Osteocyte (in vitro differentiated cells): ENCODE results near the gene LRFN4. TPM values are rescaled to one million over a fixed set of nuclear protein-coding genes. Genes with fewer than 3 reads are reported as not detected.

ENCODE experiments used
- DNase-seq: peaks from one replicate; pipeline ENCODE4 v3.0.0; 2021; ENCODE audit warnings: mixed read lengths; ENCODE audit not compliant: unreplicated experiment; ENCODE audit errors: extremely low spot score
- H3K27ac Mint-ChIP-seq: one replicate; pipeline ENCODE4 v1.8.0; 2021; ENCODE audit warnings: mild to moderate bottlenecking, mixed read lengths; ENCODE audit not compliant: unreplicated experiment
- H3K27me3 Mint-ChIP-seq: one replicate; pipeline ENCODE4 v1.8.0; 2021; ENCODE audit warnings: mixed read lengths; ENCODE audit not compliant: unreplicated experiment
- H3K36me3 Mint-ChIP-seq: one replicate; pipeline ENCODE4 v1.8.0; 2021; ENCODE audit warnings: mixed read lengths; ENCODE audit not compliant: unreplicated experiment
- H3K4me1 Mint-ChIP-seq: one replicate; pipeline ENCODE4 v1.8.0; 2021; ENCODE audit warnings: mixed read lengths; ENCODE audit not compliant: unreplicated experiment
- H3K4me3 Mint-ChIP-seq: one replicate; pipeline ENCODE4 v1.8.0; 2021; ENCODE audit warnings: mild to moderate bottlenecking, moderate library complexity, mixed read lengths; ENCODE audit not compliant: unreplicated experiment
- H3K9me3 Mint-ChIP-seq: one replicate; pipeline ENCODE4 v1.8.0; 2021; ENCODE audit warnings: mixed read lengths; ENCODE audit not compliant: unreplicated experiment
- total RNA-seq: library from RNA; stranded (reverse); gene quantifications from 2 replicates; pipeline ENCODE4 v1.2.1, GENCODE V29; 2021
- TF ChIP-seq, protein P1 (sequence below): fragments of 200-600 bp; sonication (generic); IDR thresholded peaks from 2 replicates; pipeline ENCODE4 v1.5.0; 2021; ENCODE audit warnings: antibody characterized with exemption, mild to moderate bottlenecking, moderate library complexity

Gene LRFN4
- total RNA-seq, 1 donor from 2014 or later, result 45.0 TPM

DNA sequence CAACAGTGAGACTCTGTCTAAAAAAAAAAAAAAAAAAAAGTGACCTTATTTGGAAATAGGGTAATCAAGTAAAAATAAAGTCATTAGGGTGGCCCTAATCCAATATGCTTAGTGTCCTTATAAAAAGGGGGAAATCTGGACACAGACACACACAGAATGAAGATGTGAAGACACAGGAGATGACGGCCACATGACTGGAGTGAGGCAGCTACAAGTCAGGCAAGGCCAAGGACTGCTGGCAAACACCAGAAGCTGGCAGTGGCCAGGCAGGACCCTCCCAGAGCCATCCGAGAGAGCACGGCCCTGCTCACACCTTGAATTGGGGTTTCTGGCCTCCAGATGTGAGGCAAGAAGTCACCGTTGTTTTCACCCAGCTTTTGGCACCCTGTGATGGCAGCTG is 28.6 kb downstream of the LRFN4 start:
- no peaks in the 10 kb centered on the region for H3K27me3 Mint-ChIP-seq
- H3K4me3 Mint-ChIP-seq, result no peak overlapping the region
- no peaks in the 10 kb centered on the region for H3K36me3 Mint-ChIP-seq
- TF ChIP-seq, protein P1, sequence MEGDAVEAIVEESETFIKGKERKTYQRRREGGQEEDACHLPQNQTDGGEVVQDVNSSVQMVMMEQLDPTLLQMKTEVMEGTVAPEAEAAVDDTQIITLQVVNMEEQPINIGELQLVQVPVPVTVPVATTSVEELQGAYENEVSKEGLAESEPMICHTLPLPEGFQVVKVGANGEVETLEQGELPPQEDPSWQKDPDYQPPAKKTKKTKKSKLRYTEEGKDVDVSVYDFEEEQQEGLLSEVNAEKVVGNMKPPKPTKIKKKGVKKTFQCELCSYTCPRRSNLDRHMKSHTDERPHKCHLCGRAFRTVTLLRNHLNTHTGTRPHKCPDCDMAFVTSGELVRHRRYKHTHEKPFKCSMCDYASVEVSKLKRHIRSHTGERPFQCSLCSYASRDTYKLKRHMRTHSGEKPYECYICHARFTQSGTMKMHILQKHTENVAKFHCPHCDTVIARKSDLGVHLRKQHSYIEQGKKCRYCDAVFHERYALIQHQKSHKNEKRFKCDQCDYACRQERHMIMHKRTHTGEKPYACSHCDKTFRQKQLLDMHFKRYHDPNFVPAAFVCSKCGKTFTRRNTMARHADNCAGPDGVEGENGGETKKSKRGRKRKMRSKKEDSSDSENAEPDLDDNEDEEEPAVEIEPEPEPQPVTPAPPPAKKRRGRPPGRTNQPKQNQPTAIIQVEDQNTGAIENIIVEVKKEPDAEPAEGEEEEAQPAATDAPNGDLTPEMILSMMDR, result no peak
- DNase-seq, result no peak
- H3K9me3 Mint-ChIP-seq, result no peaks in the 10 kb centered on the region
- H3K27ac Mint-ChIP-seq, result peak overlapping the region; percentile 80
- H3K4me1 Mint-ChIP-seq, result peaks cover 73% of the 10 kb centered on the region

DNA sequence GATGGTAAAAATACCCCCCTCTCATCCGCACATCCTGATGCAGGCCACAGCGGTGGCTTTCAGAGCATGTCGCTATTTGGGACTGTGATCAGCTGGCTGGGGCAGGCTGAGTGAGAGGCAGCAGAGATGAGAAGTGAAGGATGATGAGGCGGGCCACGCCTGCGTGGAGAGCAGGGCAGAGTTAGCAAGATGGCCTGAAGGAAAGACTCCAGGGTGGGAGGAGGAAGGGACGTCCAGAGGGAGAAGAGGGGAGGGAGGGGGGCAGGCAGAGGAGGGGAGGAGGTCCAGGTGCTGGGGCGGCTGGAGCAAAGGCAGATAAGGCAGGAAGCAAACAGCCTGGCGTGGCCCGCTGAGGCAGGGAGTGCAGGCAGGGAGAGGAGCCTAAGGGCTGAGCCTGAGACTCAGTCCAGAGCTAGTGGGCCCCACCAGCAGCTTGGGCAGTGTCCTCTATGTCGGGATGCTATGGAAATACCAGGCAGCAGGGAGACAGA is 29.1 kb downstream of the LRFN4 start:
- Mint-ChIP-seq H3K36me3 (no peaks in the 10 kb centered on the region), H3K27me3 (no peaks in the 10 kb centered on the region), H3K4me3 (no peak overlapping the region), H3K27ac (peak overlapping the region; percentile 80), H3K9me3 (no peaks in the 10 kb centered on the region), H3K4me1 (peaks cover 68% of the 10 kb centered on the region)
- TF ChIP-seq, protein P1, result no peak
- DNase-seq, result no peak

DNA sequence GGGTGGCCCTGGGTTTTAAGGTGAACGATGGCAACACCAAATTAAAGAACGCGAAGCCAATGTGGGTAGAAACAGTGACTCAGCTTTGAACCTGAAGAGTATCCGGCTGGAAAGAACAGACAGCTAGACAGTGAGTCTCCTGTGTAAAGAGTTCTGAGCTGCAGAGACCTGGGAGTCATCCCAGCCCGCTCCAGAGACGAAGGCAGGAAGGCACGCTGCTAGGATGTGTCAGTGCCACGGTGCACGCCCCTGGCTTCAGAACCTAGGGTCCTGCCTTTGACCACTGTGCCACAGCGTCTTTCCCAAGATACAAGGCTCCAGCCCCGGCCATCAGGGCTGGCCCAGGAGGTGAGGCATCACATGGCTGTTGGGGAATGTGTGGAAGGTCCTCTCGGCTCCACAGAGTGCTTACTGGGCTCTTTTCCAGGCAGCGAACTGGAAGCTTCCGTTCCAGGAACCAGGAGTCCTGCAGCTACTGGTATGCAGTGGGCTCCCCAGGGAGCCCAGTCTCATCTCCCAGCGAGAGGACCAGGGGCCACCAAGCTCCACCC is 29.9 kb downstream of the LRFN4 start:
- H3K4me1 Mint-ChIP-seq, result peaks cover 64% of the 10 kb centered on the region
- no peaks in the 10 kb centered on the region for H3K36me3 Mint-ChIP-seq
- peak overlapping the region; percentile 5 for H3K4me3 Mint-ChIP-seq
- peaks cover 1% of the 10 kb centered on the region for H3K9me3 Mint-ChIP-seq
- H3K27me3 Mint-ChIP-seq, result no peaks in the 10 kb centered on the region
- peak overlapping the region; percentile 80 for H3K27ac Mint-ChIP-seq
- TF ChIP-seq, protein P1, result no peak
- no peak for DNase-seq

DNA sequence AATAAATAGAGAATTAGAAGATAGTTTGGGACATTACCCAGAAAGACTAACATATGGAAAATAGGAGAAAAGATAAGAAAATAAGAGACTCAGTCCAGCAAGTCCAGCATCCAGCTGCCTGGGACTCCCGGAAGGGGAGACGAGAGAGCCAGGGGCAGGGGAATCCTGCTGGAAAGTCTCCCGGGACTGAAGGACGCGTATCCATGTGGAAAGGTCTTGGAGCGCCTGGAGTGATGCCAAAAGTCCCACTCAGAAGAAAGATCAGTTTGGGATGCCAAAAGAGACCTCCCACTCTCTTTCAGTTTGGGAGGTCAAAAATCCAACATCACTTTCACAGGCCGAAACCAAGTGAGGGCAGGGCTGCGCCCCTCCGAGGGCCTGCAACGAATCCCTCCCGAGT is 30.7 kb downstream of the LRFN4 start:
- no peak for DNase-seq
- Mint-ChIP-seq H3K4me1 (peaks cover 64% of the 10 kb centered on the region), H3K27me3 (no peaks in the 10 kb centered on the region), H3K9me3 (peaks cover 7% of the 10 kb centered on the region), H3K36me3 (no peaks in the 10 kb centered on the region), H3K4me3 (no peak overlapping the region), H3K27ac (peak overlapping the region; percentile 80)
- TF ChIP-seq, protein P1, result no peak

DNA sequence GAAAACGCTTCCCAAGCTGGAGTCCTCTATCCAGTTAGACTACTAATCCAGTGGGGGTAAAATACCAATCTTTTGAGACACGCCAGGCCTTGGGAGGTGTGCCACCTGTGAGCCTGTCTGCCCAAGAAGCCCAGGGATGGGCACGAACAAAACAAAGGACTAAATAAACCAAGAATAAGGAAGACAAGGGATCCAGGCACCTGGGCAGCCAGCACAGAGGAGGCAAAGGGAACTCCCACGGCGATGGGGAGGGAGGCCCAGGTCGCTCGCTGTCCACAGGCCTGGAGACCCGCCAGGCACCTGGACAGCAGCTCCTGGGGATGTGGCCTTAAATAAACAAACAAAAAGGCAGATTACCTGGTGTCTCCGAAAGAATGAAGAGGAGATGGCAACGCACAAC is 31.4 kb downstream of the LRFN4 start:
- Mint-ChIP-seq H3K4me3 (no peak overlapping the region), H3K36me3 (no peaks in the 10 kb centered on the region), H3K27me3 (no peaks in the 10 kb centered on the region), H3K9me3 (peaks cover 7% of the 10 kb centered on the region), H3K4me1 (peaks cover 64% of the 10 kb centered on the region), H3K27ac (peak overlapping the region; percentile 80)
- TF ChIP-seq, protein P1, result no peak
- no peak for DNase-seq
